ENCODE measurements around the gene RELL1. TPM values are rescaled to one million over a fixed set of nuclear protein-coding genes. Genes with fewer than 3 reads are reported as not detected.

Gene RELL1
- total and polyA plus RNA-seq, 12 donors: 0.44 to 27.0 (median 13.8) TPM

- Histone ChIP-seq H3K27ac (no peak overlapping the region), H3K27me3 (no peaks in the 10 kb centered on the region), H3K4me1 (replicated peaks in 1 of 2) (no peaks in the 10 kb centered on the region), H3K4me3 (no peak overlapping the region), H3K36me3 (replicated peaks in 1 of 2) (peaks cover 0 to 9% of the 10 kb centered on the region in 2 donors), H3K9me3 (replicated peaks in 1 of 3) (no peaks in the 10 kb centered on the region)
- DNase-seq: no peak
- TF ChIP-seq POLR2A (IDR thresholded peaks at IDR 0.05): no peak
- no peak for TF ChIP-seq CTCF (IDR thresholded peaks at IDR 0.05)
- intact Hi-C loops (cut with DNase I): no loop called here
- WGBS, 4 donors: 94 to 98% (median 96%) methylated on average over 3 of the region's 3 CpGs
Observed at GRCh38 chr4:37632836-37633235, 53.3 kb downstream of the RELL1 start.

- Histone ChIP-seq H3K4me1 (replicated peaks in 1 of 2) (no peaks in the 10 kb centered on the region), H3K27ac (no peak overlapping the region), H3K9me3 (replicated peaks in 1 of 3) (no peaks in the 10 kb centered on the region), H3K4me3 (no peak overlapping the region), H3K36me3 (replicated peaks in 1 of 2) (peaks cover 0 to 4% of the 10 kb centered on the region in 2 donors), H3K27me3 (no peaks in the 10 kb centered on the region)
- DNase-seq: peak in 3 of 7 donors; percentile 21 to 63 (median 24)
- WGBS, 4 donors: 64 to 77% (median 71%) methylated on average over 2 of the region's 2 CpGs
- no peak for TF ChIP-seq CTCF (IDR thresholded peaks at IDR 0.05)
- no peak for TF ChIP-seq POLR2A (IDR thresholded peaks at IDR 0.05)
- intact Hi-C loops (cut with DNase I): no loop called here
Observed at GRCh38 chr4:37631551-37631950, 54.6 kb downstream of the RELL1 start.

- TF ChIP-seq POLR2A (IDR thresholded peaks at IDR 0.05) (no peak), CTCF (IDR thresholded peaks at IDR 0.05) (no peak)
- DNase-seq: no peak
- H3K27ac ChIP-seq: no peak overlapping the region
- intact Hi-C loops (cut with DNase I): no loop called here
- H3K4me3 ChIP-seq: no peak overlapping the region
- 86 to 95% (median 91%) methylated on average over 6 of the region's 6 CpGs for WGBS, 4 donors
- no peaks in the 10 kb centered on the region for H3K9me3 ChIP-seq (replicated peaks in 1 of 3)
- H3K4me1 ChIP-seq (replicated peaks in 1 of 2): no peaks in the 10 kb centered on the region
- H3K36me3 ChIP-seq (replicated peaks in 1 of 2): peaks cover 0 to 4% of the 10 kb centered on the region in 2 donors
- no peaks in the 10 kb centered on the region for H3K27me3 ChIP-seq
Observed at GRCh38 chr4:37629713-37630112, 56.5 kb downstream of the RELL1 start.

- Histone ChIP-seq H3K27ac (no peak overlapping the region), H3K4me1 (replicated peaks in 1 of 2) (no peaks in the 10 kb centered on the region), H3K36me3 (replicated peaks in 1 of 2) (peaks cover 0 to 4% of the 10 kb centered on the region in 2 donors), H3K27me3 (no peaks in the 10 kb centered on the region), H3K4me3 (no peak overlapping the region), H3K9me3 (replicated peaks in 1 of 3) (no peaks in the 10 kb centered on the region)
- no peak for TF ChIP-seq POLR2A (IDR thresholded peaks at IDR 0.05)
- TF ChIP-seq CTCF (IDR thresholded peaks at IDR 0.05): no peak
- peak; percentile 25 to 76 (median 49) for DNase-seq
- WGBS, 4 donors: 56 to 77% (median 65%) methylated on average over 3 to 4 of the region's 4 CpGs
- intact Hi-C loops (cut with DNase I): no loop called here
Observed at GRCh38 chr4:37628977-37629609, 57.1 kb downstream of the RELL1 start.
